ENCODE results near the gene CHGA.

DNA sequence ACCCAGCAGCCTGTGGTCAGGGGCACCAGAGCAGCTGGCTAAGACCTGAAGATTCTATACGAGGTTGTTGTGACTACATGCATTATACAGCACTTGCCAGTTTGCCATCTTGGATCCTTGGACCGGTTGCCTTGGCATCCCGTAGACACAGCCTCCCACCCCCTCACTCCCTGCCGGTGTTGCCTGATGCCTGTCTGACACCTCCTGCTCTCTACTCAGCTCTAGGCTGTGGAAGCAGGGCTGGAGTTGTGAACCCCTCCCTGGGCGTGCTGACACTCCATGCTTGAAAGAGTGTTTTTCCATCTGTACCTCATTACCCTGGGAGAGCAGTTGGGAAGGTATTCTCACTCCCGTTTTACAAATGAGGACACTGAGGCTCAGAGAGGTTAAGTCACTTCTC is 2.5 kb downstream of the CHGA start:
- no peak for TF ChIP-seq POLR2A (IDR thresholded peaks at IDR 0.05)
- TF ChIP-seq, protein P1, sequence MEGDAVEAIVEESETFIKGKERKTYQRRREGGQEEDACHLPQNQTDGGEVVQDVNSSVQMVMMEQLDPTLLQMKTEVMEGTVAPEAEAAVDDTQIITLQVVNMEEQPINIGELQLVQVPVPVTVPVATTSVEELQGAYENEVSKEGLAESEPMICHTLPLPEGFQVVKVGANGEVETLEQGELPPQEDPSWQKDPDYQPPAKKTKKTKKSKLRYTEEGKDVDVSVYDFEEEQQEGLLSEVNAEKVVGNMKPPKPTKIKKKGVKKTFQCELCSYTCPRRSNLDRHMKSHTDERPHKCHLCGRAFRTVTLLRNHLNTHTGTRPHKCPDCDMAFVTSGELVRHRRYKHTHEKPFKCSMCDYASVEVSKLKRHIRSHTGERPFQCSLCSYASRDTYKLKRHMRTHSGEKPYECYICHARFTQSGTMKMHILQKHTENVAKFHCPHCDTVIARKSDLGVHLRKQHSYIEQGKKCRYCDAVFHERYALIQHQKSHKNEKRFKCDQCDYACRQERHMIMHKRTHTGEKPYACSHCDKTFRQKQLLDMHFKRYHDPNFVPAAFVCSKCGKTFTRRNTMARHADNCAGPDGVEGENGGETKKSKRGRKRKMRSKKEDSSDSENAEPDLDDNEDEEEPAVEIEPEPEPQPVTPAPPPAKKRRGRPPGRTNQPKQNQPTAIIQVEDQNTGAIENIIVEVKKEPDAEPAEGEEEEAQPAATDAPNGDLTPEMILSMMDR (IDR thresholded peaks at IDR 0.05 in 8 of 11, conservative IDR thresholded peaks at IDR 0.05 in 3 of 11) = no peak
